GM19372 (cell line): ENCODE data around the gene SH3GL1.

Experiments used
- ATAC-seq: cut with Tn5 transposase; IDR thresholded peaks from one replicate; pipeline ENCODE4 v1.9.1; 2021; ENCODE audit warnings: mild to moderate bottlenecking, low read depth, moderate library complexity; ENCODE audit not compliant: unreplicated experiment

SH3GL1 gene

DNA sequence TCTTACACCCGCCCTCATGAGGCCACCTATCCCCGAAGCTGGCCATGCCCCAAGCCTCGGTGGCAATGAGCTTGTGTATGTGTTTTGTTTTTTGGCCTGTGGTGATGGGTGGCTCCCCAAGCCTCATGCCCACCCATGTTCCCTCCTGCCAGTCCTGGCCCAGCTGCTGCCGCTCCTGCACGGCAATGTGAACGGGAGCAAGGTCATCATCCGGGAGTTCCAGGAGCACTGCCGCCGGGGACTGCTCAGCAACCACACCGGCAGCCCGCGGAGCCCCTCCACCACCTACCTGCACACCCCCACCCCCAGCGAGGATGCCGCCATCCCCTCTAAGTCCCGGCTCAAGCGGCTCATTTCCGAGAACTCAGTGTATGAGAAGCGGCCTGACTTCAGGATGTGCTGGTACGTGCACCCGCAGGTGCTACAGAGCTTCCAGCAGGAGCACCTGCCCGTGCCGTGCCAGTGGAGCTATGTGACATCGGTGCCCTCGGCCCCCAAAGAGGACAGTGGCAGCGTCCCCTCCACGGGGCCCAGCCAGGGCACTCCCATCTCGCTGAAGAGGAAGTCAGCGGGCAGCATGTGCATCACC, 32.7 kb upstream of the SH3GL1 start:
- ATAC-seq = no peak

DNA sequence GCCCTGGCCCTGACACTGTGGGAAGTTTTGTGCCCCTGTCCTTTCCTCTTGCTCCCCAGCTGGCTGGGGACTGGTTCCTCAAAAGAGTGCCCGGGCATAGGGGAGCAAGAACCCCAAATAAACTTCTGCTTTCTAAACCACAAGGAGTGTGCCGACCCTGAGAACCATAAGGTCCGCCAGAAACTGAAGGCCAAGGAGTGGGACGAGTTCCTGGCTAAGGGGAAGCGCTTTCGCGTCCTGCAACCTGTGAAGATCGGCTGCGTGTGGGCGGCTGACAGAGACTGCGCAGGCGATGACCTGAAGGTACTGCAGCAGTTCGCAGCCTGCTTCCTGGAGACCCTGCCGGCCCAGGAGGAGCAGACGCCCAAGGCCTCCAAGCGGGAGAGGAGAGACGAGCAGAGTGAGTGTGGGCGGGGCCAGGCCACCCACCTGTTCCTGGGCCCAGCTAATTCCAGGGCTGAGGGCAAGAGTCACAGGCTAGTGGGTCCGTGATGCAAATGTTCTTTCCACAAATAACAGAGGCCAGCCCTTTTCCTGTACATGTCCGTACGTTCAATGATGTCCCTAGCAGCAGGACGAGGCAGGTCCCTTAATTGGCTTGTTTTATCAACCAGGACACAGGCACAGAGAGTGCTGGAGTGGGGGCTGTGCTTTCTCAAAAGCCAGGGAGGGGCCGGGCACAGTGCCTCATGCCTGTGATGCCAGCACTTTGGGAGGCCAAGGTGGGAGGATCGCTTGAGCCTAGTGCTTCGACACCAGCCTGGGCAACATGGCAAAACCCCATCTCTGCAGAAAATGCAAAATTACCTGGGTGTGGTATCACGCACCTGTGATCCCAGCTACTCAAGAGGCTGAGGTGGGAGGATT, 31.7 kb upstream of the SH3GL1 start:
- no peak for ATAC-seq

DNA sequence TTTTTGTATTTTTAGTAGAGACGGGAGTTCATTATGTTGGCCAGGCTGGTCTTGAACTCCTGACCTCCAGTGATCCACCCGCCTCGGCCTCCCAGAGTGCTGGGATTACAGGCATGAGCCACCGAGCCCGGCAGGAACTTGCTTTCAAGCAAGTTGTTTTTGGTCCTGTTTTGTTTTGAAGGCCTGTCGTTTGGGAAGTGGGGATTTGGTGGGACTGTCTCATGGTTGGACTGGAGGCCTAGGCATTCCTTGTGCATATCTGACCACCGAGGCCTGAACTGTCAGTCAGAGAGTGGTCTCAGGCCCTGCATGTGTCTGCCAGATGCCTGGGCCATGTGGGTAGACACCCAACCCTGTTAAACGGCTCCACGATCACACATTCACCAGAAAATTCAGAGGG, 30.9 kb upstream of the SH3GL1 start:
- ATAC-seq = no peak

DNA sequence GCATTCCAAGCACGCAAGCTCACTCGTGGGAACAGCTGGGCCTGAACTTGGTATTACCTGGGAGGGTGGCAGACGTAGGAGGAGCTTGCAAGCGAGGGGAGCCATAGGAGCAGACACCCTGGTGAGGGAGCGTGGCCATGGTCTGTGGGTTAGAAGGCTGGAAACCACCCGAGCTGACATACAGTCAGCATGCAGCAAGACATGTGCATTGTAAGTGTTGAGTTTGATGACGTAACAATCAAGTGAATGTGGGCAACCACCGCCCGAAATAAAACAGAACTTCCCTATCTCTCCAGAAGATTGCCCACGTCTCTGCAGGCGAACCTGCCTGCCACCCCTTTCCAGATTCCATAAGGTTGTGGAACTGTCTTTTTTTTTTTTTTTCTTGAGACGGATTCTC, 30.4 kb upstream of the SH3GL1 start:
- no peak for ATAC-seq

DNA sequence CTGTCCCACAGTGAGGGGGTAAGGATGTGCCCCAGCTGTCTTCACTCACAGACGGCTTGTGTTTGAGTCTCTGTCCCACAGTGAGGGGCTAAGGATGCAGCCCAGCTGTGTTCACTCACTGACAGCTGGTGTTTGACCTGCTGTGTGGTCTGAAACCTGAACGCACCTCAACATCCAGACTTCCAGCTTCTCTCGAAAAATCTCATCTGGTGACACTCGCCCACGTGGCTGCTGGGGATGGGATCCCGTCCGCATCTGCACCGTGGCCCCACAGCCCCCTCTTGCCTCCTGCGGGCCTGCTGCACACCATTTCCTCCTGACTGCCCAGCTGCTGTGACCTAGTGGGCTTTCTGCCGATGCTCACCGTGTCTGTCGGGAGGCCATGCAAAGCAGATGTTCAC, 29.4 kb upstream of the SH3GL1 start:
- no peak for ATAC-seq

DNA sequence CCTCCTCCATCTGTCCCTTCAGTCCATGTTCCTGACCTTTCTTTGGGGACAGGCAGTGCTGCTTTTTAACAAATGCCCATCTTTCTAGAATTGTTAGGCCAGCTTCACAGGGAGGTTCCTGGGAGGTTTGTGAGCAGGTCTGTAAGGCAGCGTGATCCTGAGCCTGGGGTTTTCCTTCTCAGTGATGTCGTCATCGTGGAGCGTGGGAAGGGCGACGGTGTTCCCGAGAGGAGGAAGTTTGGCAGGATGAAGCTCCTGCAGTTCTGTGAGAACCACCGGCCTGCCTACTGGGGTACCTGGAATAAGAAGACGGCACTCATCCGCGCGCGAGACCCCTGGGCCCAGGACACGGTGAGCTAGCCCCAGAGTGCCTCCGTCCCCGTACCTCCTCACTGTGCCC, 28.9 kb upstream of the SH3GL1 start:
- no peak for ATAC-seq

DNA sequence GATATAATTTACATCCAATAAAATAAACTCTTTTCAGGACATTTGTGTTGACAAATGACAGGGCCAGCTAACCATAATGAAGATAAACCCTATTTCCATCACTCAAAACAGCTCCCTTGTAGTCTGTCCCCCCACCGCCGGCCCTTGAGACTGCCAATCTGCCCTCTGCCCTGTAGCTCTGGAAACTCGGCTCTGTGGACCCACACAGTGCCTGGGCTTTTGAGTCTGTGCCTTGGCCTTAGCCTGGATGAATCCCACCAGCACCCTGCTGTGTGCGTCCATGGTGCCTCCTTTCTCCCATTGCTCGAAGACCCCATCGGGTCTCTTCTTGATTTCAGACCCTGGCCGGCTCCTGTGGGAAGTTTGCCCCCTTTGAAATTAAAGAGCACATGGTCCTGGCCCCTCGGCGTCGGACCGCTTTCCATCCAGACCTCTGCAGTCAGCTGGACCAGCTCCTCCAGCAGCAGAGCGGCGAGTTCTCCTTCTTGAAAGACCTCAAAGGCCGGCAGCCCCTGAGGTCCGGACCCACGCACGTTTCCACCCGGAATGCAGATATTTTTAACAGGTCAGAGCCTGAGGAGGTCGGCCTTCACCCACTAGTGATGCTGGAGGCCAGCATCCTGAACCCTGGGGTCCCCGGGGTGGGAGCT, 28.1 kb upstream of the SH3GL1 start:
- ATAC-seq = no peak

DNA sequence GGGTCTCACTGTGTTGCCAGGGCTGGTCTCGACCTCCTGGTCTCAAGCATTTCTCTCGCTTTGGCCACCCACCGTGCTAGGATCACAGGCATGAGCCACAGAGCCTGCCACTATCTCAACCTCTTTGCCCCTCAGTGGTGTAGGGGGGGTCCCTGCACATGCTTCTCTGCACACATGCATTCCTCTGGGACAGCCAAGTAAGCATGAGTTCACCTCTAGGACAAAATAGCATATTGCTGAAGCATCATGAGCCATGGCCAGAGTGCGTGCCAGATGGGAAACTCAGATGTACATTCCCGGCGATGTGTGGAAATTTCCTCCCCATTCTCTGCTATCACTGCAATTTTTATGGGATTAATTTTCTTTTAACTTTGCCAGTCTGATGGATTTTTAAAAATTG, 25.2 kb upstream of the SH3GL1 start:
- no peak for ATAC-seq

DNA sequence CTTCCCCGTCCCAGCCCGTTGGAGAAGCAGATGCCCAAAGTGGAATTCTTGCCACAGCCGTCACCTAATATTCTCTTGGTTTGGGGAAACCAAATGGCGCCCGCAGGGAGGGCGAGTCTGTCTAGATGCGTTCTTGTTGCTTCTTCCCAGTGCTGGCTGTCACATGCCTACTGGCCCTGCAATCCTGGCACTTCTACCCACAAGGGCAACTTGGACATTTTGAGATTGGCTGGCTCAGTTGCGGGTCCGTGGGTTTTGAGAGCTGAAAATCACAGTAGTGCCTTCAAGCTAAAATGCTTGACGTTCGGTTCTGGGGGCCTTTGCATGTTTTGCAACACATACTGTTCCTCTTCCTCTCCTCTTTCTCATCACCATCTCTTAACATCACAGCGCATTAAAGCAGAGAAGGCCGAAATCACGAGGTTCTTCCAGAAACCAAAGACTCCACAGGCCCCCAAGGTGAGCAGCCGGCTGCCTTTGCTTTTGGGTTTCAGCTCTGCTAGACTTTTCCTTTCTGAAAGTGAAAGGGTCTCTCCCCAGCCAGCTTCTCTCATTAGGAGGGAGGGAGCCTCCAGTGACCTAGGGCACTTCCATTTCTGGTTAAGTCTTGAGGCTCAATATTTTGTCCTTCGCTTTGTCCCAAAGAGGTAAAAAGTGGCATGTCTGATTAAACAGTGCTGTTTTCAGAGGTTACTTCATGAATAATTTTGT, 23.2 kb upstream of the SH3GL1 start:
- no peak for ATAC-seq

DNA sequence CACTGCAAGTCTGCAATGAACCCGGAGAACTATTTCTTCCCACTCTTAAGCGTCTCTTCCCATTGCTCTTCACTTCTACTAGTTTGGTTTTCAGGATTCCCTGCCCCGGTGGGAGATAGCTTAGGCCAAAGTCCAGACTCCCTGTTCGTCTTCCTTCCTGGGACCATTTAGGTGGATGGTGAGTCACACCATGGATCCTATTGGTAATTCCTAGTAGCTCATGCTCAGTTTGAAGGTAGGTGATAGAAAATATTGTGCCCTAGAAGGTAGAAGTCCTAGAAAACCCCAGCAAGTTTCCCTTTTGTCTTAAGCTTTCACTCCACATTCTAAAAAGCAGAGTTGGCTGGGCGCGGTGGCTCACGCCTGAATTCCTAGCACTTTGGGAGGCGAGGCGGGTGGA, 15.9 kb upstream of the SH3GL1 start:
- no peak for ATAC-seq

DNA sequence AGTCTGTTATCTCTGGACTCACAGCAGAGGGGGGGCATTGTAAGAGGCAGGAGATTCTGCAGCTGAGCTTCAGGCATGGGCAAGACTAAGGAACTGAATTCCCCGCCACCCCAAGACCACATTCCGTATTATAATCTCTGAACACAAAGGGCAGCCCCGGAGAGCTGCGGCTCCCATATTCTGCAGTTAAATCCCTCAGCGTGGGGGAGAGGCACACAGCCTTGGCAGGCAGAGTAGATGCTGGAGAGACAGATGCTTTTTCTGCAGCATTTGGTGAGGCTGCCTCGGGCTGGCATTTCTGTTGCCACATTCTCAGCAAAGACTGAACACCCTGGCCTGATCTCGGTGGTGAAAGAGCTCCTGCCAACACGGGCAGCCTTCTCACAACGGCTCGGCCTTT, 15.0 kb upstream of the SH3GL1 start:
- no peak for ATAC-seq

DNA sequence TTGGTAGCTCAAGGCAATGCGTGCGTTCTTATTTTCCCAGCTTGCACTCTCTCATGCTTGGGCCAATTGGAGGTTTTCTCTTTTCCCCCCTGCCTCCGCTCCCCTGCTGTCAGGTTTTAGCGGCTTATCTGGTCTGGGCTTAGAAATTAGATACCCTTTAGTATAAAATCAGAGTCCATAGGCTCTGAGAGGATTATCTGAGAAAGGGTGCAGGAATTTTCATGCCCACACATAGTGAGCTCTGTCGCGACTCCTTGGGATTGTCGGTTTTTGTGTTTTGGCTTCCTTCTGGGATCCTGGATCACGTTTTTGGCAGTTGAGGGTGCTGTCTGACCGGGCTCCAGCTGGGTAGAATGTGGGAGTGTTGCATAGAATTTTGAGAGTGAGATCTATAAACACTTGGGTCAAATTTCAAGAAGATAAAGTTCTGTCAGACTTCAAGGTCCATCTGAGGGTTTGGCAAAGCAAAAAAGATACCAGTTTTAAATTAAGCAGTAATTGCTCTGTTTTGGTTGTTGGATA, 14.5 kb upstream of the SH3GL1 start:
- ATAC-seq = no peak

DNA sequence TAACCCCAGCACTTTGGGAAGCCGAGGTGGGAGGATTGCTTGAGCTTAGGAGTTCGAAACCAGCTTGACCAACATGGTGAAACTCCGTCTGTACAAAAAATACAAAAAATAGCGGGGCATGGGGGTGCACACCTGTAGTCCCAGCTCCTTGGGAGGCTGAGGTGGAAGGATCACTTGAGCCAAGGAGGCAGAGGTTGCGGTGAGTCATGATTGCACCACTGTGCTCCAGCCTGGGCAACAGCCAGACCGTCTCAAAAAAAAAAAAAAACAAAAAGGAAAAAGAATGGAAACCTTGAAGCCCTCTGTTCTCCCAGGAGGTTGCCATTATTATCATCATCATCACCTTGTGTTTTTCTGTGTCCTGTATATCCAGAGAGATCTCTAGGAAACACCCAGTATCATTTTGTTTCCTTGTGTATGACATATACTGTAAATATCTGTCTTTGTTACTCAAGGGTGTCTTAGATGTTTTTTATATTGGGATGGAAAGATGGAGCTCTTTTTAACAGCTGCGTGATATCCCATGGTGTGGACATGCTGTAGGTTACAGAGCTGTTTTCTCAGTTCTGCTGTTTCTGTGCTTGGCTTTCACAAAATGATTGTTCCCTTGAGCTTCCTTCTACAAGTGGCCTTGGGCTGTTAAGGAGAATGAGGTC, 13.9 kb upstream of the SH3GL1 start:
- no peak for ATAC-seq

DNA sequence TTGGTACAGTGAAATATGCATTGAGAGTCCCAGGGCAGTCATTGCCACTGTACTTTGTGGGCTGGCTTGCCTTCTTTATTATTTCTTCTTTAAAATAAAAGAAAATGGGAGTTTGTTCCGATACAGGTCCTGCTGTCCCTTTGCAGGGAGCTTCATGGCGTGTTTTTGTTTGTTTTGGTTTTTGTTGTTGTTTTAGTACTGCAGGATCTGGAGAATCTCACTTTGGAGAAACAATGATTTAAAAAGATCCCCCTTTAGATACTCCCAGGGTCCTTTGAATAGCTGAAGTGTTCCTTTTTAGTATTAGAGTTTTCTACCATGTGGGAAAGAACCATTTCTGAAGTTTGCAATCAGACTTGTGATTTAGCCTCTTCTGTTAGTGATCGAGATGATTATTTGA, 13.2 kb upstream of the SH3GL1 start:
- no peak for ATAC-seq

DNA sequence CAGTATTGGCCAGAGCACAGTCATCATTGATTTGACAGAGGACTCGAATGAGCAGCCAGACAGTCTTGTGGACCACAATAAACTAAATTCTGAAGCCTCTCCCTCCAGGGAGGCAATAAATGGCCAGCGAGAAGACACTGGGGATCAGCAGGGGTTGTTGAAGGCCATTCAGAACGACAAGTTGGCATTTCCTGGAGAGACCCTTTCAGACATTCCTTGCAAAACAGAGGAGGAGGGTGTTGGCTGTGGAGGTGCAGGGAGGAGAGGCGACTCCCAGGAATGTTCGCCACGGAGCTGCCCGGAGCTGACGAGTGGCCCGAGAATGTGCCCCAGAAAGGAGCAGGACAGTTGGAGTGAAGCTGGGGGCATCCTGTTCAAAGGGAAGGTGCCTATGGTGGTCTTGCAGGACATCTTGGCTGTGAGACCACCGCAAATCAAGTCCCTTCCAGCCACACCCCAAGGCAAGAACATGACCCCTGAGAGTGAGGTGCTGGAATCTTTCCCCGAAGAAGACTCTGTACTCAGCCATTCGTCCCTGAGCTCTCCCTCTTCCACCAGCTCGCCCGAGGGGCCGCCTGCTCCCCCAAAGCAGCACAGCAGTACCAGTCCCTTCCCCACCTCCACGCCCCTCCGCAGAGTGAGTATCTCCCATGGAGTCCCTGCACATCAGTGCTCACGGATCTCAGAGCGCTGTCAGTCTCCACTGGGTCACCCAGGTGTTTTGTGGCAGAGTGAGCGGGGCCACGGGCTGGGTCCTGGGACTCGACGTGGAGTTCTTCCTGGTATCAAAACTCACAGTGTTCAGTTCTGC, 9.0 kb upstream of the SH3GL1 start:
- ATAC-seq = no peak

DNA sequence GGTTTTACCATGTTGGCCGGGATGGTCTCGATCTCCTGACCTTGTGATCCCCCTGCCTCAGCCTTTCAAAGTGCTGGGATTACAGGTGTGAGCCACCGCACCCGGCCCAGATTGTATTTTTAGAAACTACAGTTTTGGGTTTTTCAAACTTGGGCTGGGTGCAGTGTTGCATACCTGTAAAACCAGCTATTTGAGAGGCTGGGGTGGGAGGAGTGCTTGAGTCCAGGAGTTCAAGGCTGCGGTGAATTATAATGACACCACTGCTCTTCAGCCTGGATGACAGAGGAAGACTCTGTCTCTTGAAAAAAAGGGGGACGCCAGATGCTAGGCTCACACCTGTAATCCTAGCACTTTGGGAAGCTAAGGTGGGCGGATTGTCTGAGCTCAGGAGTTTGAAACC, 6.3 kb upstream of the SH3GL1 start:
- ATAC-seq = no peak

DNA sequence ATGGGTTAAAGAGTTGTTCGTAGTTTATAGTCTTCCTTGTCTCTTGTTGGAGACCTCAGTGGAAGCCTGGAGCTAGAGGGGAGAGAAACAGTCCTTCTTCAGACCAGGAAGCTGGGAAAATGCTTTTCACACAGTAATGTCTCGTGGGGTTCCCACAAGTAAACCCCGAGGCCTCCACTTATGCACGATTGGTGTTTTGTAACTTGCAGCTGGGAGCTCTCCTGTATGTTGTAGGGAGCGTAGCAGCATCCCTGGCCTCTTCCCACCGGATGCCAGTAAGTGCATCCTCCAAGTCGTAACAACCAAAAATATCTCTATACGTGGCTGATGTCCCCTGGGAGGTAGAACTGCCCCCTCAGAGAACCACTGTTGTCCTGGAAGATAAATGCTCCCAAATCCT, 5.6 kb upstream of the SH3GL1 start:
- ATAC-seq = no peak

DNA sequence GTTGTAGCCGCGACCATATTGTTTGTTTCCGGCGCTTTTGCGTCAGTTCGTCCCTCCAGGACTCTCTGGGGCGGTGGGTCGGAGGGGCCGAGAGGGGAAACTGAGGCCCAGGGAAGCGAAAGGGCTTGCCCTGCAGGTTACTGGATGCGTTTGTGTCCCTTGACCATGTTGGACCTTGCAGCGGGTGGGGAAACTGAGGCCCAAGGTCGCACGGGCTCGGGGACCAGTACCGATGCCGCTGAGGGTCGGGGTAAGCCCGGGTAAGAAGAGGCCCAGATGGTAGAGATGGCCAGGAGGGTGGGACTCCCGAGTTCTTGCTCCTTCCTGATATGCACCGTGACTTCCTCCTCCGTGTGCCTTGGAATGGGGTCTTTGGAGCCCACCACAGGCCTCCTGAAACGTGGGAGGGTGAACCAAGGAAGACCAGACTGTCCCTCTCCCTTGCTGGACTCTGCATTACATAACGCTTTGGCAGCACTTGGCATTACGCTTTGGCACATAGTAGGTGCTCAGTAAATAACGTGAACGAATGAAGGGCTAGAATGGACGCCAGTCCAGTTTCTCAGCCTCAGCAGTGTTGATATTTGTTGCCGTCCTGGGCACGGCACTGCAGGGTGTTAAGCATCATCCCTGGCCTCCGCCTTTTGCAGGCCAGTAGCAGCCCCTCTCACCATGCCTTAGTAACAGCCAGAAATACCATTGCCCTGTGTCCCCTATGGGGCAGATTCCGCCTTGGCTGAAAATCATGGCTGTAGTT, 2.8 kb upstream of the SH3GL1 start:
- ATAC-seq = no peak
